Activated CD8-positive, alpha-beta T cell treated with anti-CD3 and anti-CD28 coated beads for 36 hours (primary cell): ENCODE measurements around the gene RAB31. TPM values are rescaled to one million over a fixed set of nuclear protein-coding genes. Genes with fewer than 3 reads are reported as not detected.

Experiments
- ATAC-seq: fragments of 200-7000 bp; cut with Tn5 transposase; one replicate; pipeline ENCODE4 v1.10.0; 2021; ENCODE audit warnings: mild to moderate bottlenecking, moderate library complexity
- CTCF ChIA-PET: fragments of 350-600 bp; sonication (Branson Sonifier 250); formaldehyde crosslinking; loops from one replicate; lab custom pipeline; 2021; ENCODE audit warnings: antibody characterized with exemption; lab: Charles Lee
- POLR2A ChIA-PET: fragments of 350-600 bp; sonication (Branson Sonifier 250); formaldehyde crosslinking; loops from one replicate; lab custom pipeline; 2021; ENCODE audit warnings: antibody characterized with exemption; lab: Charles Lee
- DNase-seq: peaks from one replicate; pipeline ENCODE4 v3.0.0-alpha.2; 2020
- H3K27ac Mint-ChIP-seq: one replicate; pipeline ENCODE4 v1.8.0; 2021; ENCODE audit warnings: mild to moderate bottlenecking, mixed read lengths
- H3K27me3 Mint-ChIP-seq: one replicate; pipeline ENCODE4 v1.8.0; 2021; ENCODE audit warnings: mixed read lengths
- H3K36me3 Mint-ChIP-seq: one replicate; pipeline ENCODE4 v1.8.0; 2021; ENCODE audit warnings: low read depth, mixed read lengths
- H3K4me1 Mint-ChIP-seq: one replicate; pipeline ENCODE4 v1.8.0; 2021; ENCODE audit warnings: low read depth, mixed read lengths
- H3K4me3 Mint-ChIP-seq: one replicate; pipeline ENCODE4 v1.8.0; 2021; ENCODE audit warnings: mild to moderate bottlenecking, moderate library complexity, mixed read lengths
- H3K9me3 Mint-ChIP-seq: one replicate; pipeline ENCODE4 v1.8.0; 2021; ENCODE audit warnings: mixed read lengths
- intact Hi-C: fragments of 100-400 bp; cut with micrococcal nuclease; formaldehyde crosslinking; loops from one replicate; pipeline ENCODE4 v1.10.0; 2022
- total RNA-seq, 2 experiments: library from RNA; stranded (reverse); gene quantifications; one replicate each; pipeline ENCODE4 v1.2.3, GENCODE V29; 2021
- TF ChIP-seq, protein P1 (sequence below): fragments of 200-600 bp; IDR thresholded peaks from one replicate; pipeline ENCODE4 v1.8.0; 2022; ENCODE audit warnings: antibody characterized with exemption, mild to moderate bottlenecking

Gene RAB31, protein sequence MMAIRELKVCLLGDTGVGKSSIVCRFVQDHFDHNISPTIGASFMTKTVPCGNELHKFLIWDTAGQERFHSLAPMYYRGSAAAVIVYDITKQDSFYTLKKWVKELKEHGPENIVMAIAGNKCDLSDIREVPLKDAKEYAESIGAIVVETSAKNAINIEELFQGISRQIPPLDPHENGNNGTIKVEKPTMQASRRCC
- total RNA-seq = under 1 TPM; 0.45 to 0.76 TPM

DNA sequence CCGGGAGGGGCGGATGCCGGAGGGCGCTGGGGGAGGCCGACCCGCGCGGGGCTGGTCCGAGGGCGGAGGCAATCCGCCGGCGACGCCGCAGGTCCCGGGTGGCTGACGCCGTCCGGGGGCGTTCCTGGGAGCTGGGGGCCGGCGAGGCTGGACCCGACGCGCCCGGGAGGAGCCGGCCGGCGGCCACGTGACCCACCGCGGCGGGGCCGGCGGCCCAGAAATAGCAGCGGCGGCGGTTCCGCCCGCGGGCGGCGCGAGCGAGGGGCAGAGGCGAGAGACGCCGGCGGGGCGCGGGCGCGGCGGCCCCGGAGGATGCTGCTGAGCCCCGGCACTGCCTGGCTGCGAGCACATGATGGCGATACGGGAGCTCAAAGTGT is at the start of gene RAB31:
RAB31 (plus strand) TSS at position 245 of the 377 bp plus-strand sequence; CDS start at position 350, 105 bp downstream.
- DNase-seq (peak; percentile 15), ATAC-seq (peak; percentile 35)
- ChIA-PET POLR2A (interaction anchor here (1.0 kb wide), 1 partner anchor 91 kb away, joined by 4 read pairs; no protein-coding TSS in a partner anchor), CTCF (no interaction called here)
- TF ChIP-seq, protein P1, sequence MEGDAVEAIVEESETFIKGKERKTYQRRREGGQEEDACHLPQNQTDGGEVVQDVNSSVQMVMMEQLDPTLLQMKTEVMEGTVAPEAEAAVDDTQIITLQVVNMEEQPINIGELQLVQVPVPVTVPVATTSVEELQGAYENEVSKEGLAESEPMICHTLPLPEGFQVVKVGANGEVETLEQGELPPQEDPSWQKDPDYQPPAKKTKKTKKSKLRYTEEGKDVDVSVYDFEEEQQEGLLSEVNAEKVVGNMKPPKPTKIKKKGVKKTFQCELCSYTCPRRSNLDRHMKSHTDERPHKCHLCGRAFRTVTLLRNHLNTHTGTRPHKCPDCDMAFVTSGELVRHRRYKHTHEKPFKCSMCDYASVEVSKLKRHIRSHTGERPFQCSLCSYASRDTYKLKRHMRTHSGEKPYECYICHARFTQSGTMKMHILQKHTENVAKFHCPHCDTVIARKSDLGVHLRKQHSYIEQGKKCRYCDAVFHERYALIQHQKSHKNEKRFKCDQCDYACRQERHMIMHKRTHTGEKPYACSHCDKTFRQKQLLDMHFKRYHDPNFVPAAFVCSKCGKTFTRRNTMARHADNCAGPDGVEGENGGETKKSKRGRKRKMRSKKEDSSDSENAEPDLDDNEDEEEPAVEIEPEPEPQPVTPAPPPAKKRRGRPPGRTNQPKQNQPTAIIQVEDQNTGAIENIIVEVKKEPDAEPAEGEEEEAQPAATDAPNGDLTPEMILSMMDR = no peak
- H3K9me3 Mint-ChIP-seq = no peaks in the 10 kb centered on the region
- intact Hi-C loops = no loop called here
- peaks cover 19% of the 10 kb centered on the region for H3K4me1 Mint-ChIP-seq
- no peaks in the 10 kb centered on the region for H3K36me3 Mint-ChIP-seq
- peak within 1 kb of the TSS; percentile 72 for H3K4me3 Mint-ChIP-seq
- H3K27ac Mint-ChIP-seq = no peak within 1 kb of the TSS
- H3K27me3 Mint-ChIP-seq = peaks cover 71% of the 10 kb centered on the region

- Mint-ChIP-seq H3K27ac (no peak overlapping the region), H3K36me3 (no peaks in the 10 kb centered on the region), H3K4me3 (no peak overlapping the region), H3K9me3 (no peaks in the 10 kb centered on the region), H3K4me1 (no peaks in the 10 kb centered on the region), H3K27me3 (no peaks in the 10 kb centered on the region)
- CTCF ChIA-PET = no interaction called here
- POLR2A ChIA-PET = no interaction called here
- intact Hi-C loops = no loop called here
- ATAC-seq (no peak), DNase-seq (no peak)
- TF ChIP-seq, protein P1 = no peak
These were observed 48.4 kb upstream of the RAB31 start for GRCh38 chr18:9659499-9660375.

- no peak for ATAC-seq
- TF ChIP-seq, protein P1 = no peak
- no peaks in the 10 kb centered on the region for H3K9me3 Mint-ChIP-seq
- H3K4me1 Mint-ChIP-seq = no peaks in the 10 kb centered on the region
- H3K36me3 Mint-ChIP-seq = no peaks in the 10 kb centered on the region
- intact Hi-C loops = no loop called here
- H3K27me3 Mint-ChIP-seq = no peaks in the 10 kb centered on the region
- no peak overlapping the region for H3K4me3 Mint-ChIP-seq
- no peak for DNase-seq
- H3K27ac Mint-ChIP-seq = no peak overlapping the region
- ChIA-PET POLR2A (no interaction called here), CTCF (interaction anchor here (1.3 kb wide), 1 partner anchor 53 kb away, joined by 3 read pairs; no protein-coding TSS in a partner anchor)
These were observed 46.5 kb upstream of the RAB31 start for GRCh38 chr18:9661564-9661963.

GRCh38 chr18:9663377-9663776 is 44.7 kb upstream of the RAB31 start:
- Mint-ChIP-seq H3K27me3 (no peaks in the 10 kb centered on the region), H3K4me1 (no peaks in the 10 kb centered on the region), H3K4me3 (no peak overlapping the region), H3K27ac (no peak overlapping the region), H3K9me3 (no peaks in the 10 kb centered on the region), H3K36me3 (no peaks in the 10 kb centered on the region)
- CTCF ChIA-PET = no interaction called here
- intact Hi-C loops = no loop called here
- TF ChIP-seq, protein P1 = no peak
- DNase-seq (no peak), ATAC-seq (no peak)
- POLR2A ChIA-PET = interaction anchor here (0.6 kb wide), 1 partner anchor 96 kb away, joined by 3 read pairs; no protein-coding TSS in a partner anchor

DNA sequence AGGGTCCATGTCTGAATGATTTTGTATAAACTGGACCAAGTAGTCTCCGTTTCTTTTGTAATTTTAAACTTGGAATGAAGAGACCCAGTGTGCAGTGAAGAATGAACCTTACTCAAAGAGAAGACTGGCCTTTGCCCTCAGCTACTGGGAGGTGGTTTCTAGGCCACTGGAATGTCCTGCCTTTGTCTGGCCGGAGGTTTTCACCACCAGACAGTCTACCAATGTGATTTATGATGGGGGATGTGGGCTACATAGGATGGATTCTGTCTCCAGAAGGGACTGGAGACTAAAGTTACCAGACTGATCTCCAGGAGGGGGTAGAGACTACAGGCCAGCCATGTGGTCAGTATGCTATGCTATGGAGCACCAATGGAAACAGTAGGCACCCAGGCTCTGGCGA is 42.8 kb upstream of the RAB31 start:
- ATAC-seq (no peak), DNase-seq (no peak)
- Mint-ChIP-seq H3K4me3 (no peak overlapping the region), H3K27me3 (no peaks in the 10 kb centered on the region), H3K4me1 (no peaks in the 10 kb centered on the region), H3K27ac (no peak overlapping the region), H3K36me3 (no peaks in the 10 kb centered on the region), H3K9me3 (no peaks in the 10 kb centered on the region)
- TF ChIP-seq, protein P1 = no peak
- ChIA-PET CTCF (no interaction called here), POLR2A (no interaction called here)
- intact Hi-C loops = no loop called here
